ENCODE measurements around the gene CFL1.

CFL1 gene

GRCh38 chr11:65869643-65870306, 11.8 kb upstream of the CFL1 start:
- Histone ChIP-seq H3K4me2 (ENCODE audit: low read depth, low read length) (no peak overlapping the region), H3K4me1 (ENCODE audit: low read length) (0 out of 2 replicates have a peak, but pooled peaks cover 4% of the 10 kb centered on the region), H3K9me3 (replicated peaks; ENCODE audit: insufficient read depth, low read length) (no peaks in the 10 kb centered on the region), H3K9me2 (replicated peaks; ENCODE audit: insufficient read depth, low read length) (no peaks in the 10 kb centered on the region), H3K9ac (ENCODE audit: low read length) (no peak overlapping the region), H3K27ac (ENCODE audit: low read length) (no peak overlapping the region), H3K36me3 (replicated peaks; ENCODE audit: insufficient read depth, low read length) (no peaks in the 10 kb centered on the region; the same call in 1 of the 2 replicates), H3K4me3 (ENCODE audit: low read length) (no peak overlapping the region), H4K20me1 (ENCODE audit: insufficient read depth, low read length) (no peaks in the 10 kb centered on the region), H2AFZ (ENCODE audit: low read length) (no peak overlapping the region), H3K79me2 (ENCODE audit: low read length) (no peaks in the 10 kb centered on the region), H3K27me3 (replicated peaks; ENCODE audit: insufficient read depth, low read length) (no peaks in the 10 kb centered on the region), H3F3A (ENCODE audit: insufficient read depth, low read length) (no peaks in the 10 kb centered on the region; the same call in 1 of the 2 replicates)
- no peak for DNase-seq
- TF ChIP-seq CTCF (IDR thresholded peaks at IDR 0.05; ENCODE audit: low read length) (no peak), EZH2phosphoT487 (IDR thresholded peaks at IDR 0.05; ENCODE audit: low read length) (no peak), EZH2 (optimal IDR thresholded peaks at IDR 0.05; ENCODE audit: low read depth, low read length) (no peak)

- H3K4me1 ChIP-seq (ENCODE audit: low read length) = 0 out of 2 replicates have a peak, but pooled peaks cover 4% of the 10 kb centered on the region
- H3K4me3 ChIP-seq (ENCODE audit: low read length) = no peak overlapping the region
- no peaks in the 10 kb centered on the region; the same call in 1 of the 2 replicates for H3K36me3 ChIP-seq (replicated peaks; ENCODE audit: insufficient read depth, low read length)
- H3K27ac ChIP-seq (ENCODE audit: low read length) = no peak overlapping the region
- no peaks in the 10 kb centered on the region for H3K9me3 ChIP-seq (replicated peaks; ENCODE audit: insufficient read depth, low read length)
- no peaks in the 10 kb centered on the region for H3K27me3 ChIP-seq (replicated peaks; ENCODE audit: insufficient read depth, low read length)
- no peaks in the 10 kb centered on the region; the same call in 1 of the 2 replicates for H3F3A ChIP-seq (ENCODE audit: insufficient read depth, low read length)
- H3K9ac ChIP-seq (ENCODE audit: low read length) = no peak overlapping the region
- no peak overlapping the region for H3K4me2 ChIP-seq (ENCODE audit: low read depth, low read length)
- no peaks in the 10 kb centered on the region for H3K9me2 ChIP-seq (replicated peaks; ENCODE audit: insufficient read depth, low read length)
- no peaks in the 10 kb centered on the region for H4K20me1 ChIP-seq (ENCODE audit: insufficient read depth, low read length)
- no peak for DNase-seq
- TF ChIP-seq EZH2phosphoT487 (IDR thresholded peaks at IDR 0.05; ENCODE audit: low read length) = no peak
- no peak for TF ChIP-seq CTCF (IDR thresholded peaks at IDR 0.05; ENCODE audit: low read length)
- no peak for TF ChIP-seq EZH2 (optimal IDR thresholded peaks at IDR 0.05; ENCODE audit: low read depth, low read length)
- H2AFZ ChIP-seq (ENCODE audit: low read length) = no peak overlapping the region
- no peaks in the 10 kb centered on the region for H3K79me2 ChIP-seq (ENCODE audit: low read length)
Measured at GRCh38 chr11:65868907-65869306, 10.9 kb upstream of the CFL1 start.

GRCh38 chr11:65868076-65868667, 10.2 kb upstream of the CFL1 start:
- DNase-seq = no peak
- no peak for TF ChIP-seq EZH2phosphoT487 (IDR thresholded peaks at IDR 0.05; ENCODE audit: low read length)
- TF ChIP-seq CTCF (IDR thresholded peaks at IDR 0.05; ENCODE audit: low read length) = no peak
- TF ChIP-seq EZH2 (optimal IDR thresholded peaks at IDR 0.05; ENCODE audit: low read depth, low read length) = no peak
- Histone ChIP-seq H3K9ac (ENCODE audit: low read length) (no peak overlapping the region), H3F3A (ENCODE audit: insufficient read depth, low read length) (no peaks in the 10 kb centered on the region; the same call in 1 of the 2 replicates), H3K4me1 (ENCODE audit: low read length) (0 out of 2 replicates have a peak, but pooled peaks cover 3% of the 10 kb centered on the region), H3K4me3 (ENCODE audit: low read length) (no peak overlapping the region), H2AFZ (ENCODE audit: low read length) (no peak overlapping the region), H3K27ac (ENCODE audit: low read length) (no peak overlapping the region), H3K27me3 (replicated peaks; ENCODE audit: insufficient read depth, low read length) (no peaks in the 10 kb centered on the region), H3K79me2 (ENCODE audit: low read length) (peaks cover 4% of the 10 kb centered on the region), H3K9me2 (replicated peaks; ENCODE audit: insufficient read depth, low read length) (no peaks in the 10 kb centered on the region), H3K9me3 (replicated peaks; ENCODE audit: insufficient read depth, low read length) (no peaks in the 10 kb centered on the region), H4K20me1 (ENCODE audit: insufficient read depth, low read length) (no peaks in the 10 kb centered on the region), H3K36me3 (replicated peaks; ENCODE audit: insufficient read depth, low read length) (no peaks in the 10 kb centered on the region; the same call in 1 of the 2 replicates), H3K4me2 (ENCODE audit: low read depth, low read length) (no peak overlapping the region)

Measured in MM.1S (cell line).